ENCODE results near the gene RIPOR1. TPM values are rescaled to one million over a fixed set of nuclear protein-coding genes. Genes with fewer than 3 reads are reported as not detected.

The RIPOR1 gene
- polyA plus RNA-seq, 1 donor (not counting 4 experiments of a cell fraction or from before 2014, with no cell fraction given) = 5.3 TPM

GRCh38 chr16:67529582-67530012 lies 968 bp downstream of the RIPOR1 start:
- Histone ChIP-seq H4K20me1 (ENCODE audit: control insufficient read depth, extremely low read depth, insufficient read depth, low read length) (no peaks in the 10 kb centered on the region), H3K4me3 (ENCODE audit: control insufficient read depth in 2 of 3, extremely low read depth in 1 of 3, insufficient read depth in 2 of 3, low read depth in 1 of 3, low read length in 3 of 3) (peak overlapping the region; percentile 53 to 61 (median 56)), H3K9me3 (ENCODE audit: control insufficient read depth, low read depth, low read length) (no peaks in the 10 kb centered on the region), H3K27me3 (ENCODE audit: control insufficient read depth, extremely low read depth, insufficient read depth, low read length) (no peaks in the 10 kb centered on the region), H2AFZ (ENCODE audit: control insufficient read depth, low read length) (peak overlapping the region; percentile 7), H3K4me1 (ENCODE audit: control insufficient read depth, extremely low read depth, insufficient read depth, low read length) (peaks cover 53% of the 10 kb centered on the region), H3K9me1 (ENCODE audit: control insufficient read depth, extremely low read depth, insufficient read depth, low read length) (peaks cover 6% of the 10 kb centered on the region), H3K79me2 (ENCODE audit: control insufficient read depth, insufficient read depth, low read length) (peaks cover 30% of the 10 kb centered on the region), H3K36me3 (ENCODE audit: control insufficient read depth in 2 of 2, extremely low read depth in 1 of 2, insufficient read depth in 2 of 2, low read length in 2 of 2) (no peaks in the 10 kb centered on the region), H3K4me2 (ENCODE audit: control insufficient read depth, extremely low read depth, insufficient read depth, low read depth, low read length) (peak overlapping the region; percentile 85), H3K9ac (ENCODE audit: control insufficient read depth, extremely low read depth, insufficient read depth, low read length) (peak overlapping the region; percentile 62), H3K27ac (ENCODE audit: control insufficient read depth, insufficient read depth, low read length) (peak overlapping the region; percentile 3)
- DNase-seq (ENCODE audit: low read depth, low spot score) = no peak
- dilution Hi-C loops (cut with MboI; ENCODE audit: extremely low pct_ligation_motif_present, low sequenced_read_pairs) = no loop called here
- TF ChIP-seq, protein P1, sequence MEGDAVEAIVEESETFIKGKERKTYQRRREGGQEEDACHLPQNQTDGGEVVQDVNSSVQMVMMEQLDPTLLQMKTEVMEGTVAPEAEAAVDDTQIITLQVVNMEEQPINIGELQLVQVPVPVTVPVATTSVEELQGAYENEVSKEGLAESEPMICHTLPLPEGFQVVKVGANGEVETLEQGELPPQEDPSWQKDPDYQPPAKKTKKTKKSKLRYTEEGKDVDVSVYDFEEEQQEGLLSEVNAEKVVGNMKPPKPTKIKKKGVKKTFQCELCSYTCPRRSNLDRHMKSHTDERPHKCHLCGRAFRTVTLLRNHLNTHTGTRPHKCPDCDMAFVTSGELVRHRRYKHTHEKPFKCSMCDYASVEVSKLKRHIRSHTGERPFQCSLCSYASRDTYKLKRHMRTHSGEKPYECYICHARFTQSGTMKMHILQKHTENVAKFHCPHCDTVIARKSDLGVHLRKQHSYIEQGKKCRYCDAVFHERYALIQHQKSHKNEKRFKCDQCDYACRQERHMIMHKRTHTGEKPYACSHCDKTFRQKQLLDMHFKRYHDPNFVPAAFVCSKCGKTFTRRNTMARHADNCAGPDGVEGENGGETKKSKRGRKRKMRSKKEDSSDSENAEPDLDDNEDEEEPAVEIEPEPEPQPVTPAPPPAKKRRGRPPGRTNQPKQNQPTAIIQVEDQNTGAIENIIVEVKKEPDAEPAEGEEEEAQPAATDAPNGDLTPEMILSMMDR (optimal IDR thresholded peaks at IDR 0.05 in 1 of 3, IDR thresholded peaks at IDR 0.05 in 1 of 3, conservative IDR thresholded peaks at IDR 0.05 in 1 of 3; ENCODE audit: extremely low read depth in 1 of 3, insufficient read depth in 2 of 3, low read length in 3 of 3) = no peak
- no peak for TF ChIP-seq EZH2 (IDR thresholded peaks at IDR 0.05; ENCODE audit: low read length)
- FAIRE-seq = no peak

DNA sequence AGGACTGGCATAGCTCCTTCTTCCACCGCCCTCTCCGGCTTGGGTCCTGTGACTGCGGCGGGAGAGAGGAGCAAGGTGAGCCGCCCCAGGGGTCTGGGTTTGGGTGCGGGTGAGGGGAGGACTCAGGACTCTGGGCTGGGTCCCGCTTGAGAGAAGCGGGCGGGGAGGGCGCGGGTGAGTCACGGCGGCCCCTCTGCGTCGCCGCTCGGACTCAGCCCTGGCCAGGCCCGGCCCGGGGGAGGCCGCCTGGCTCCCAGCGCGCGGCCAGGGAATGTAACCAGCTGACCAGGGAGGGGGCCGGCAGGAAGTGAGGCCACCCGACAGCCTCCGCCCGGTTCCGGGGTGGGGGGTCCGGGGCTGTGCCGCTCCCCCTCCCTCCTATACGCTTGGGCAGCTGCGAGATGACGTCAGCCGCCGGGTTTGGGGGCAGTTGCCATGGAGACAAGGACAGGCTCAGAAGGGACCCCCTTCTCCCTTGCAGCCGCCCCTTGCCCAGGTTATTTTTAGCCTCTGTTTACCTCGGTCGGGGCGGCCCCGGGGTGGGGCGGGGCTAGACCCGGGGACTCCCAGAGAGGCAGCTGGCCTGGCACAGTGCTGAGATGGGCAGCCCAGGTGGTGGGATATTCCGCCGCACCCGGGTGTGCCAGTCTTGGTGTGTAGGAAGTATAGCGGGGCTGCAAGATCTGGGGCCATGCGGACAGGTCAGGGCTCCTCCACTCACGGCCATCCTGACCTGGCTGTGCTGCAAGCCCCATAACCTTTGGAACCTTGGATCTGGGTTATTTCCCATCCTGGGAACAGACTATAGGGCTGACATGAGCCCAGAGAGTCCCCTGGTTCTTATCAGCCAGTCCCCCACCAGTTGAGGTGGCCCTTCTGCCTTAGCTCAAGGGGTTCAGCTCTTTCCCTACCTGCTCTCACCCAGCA lies 1.6 kb downstream of the RIPOR1 start:
- Histone ChIP-seq H3K9ac (ENCODE audit: control insufficient read depth, extremely low read depth, insufficient read depth, low read length) (peak overlapping the region; percentile 62), H2AFZ (ENCODE audit: control insufficient read depth, low read length) (no peak overlapping the region), H3K27me3 (ENCODE audit: control insufficient read depth, extremely low read depth, insufficient read depth, low read length) (no peaks in the 10 kb centered on the region), H3K9me1 (ENCODE audit: control insufficient read depth, extremely low read depth, insufficient read depth, low read length) (peaks cover 6% of the 10 kb centered on the region), H3K36me3 (ENCODE audit: control insufficient read depth in 2 of 2, extremely low read depth in 1 of 2, insufficient read depth in 2 of 2, low read length in 2 of 2) (no peaks in the 10 kb centered on the region), H3K79me2 (ENCODE audit: control insufficient read depth, insufficient read depth, low read length) (peaks cover 30% of the 10 kb centered on the region), H3K9me3 (ENCODE audit: control insufficient read depth, low read depth, low read length) (no peaks in the 10 kb centered on the region), H3K4me2 (ENCODE audit: control insufficient read depth, extremely low read depth, insufficient read depth, low read depth, low read length) (peak overlapping the region; percentile 85), H4K20me1 (ENCODE audit: control insufficient read depth, extremely low read depth, insufficient read depth, low read length) (no peaks in the 10 kb centered on the region), H3K4me3 (ENCODE audit: control insufficient read depth in 2 of 3, extremely low read depth in 1 of 3, insufficient read depth in 2 of 3, low read depth in 1 of 3, low read length in 3 of 3) (peak overlapping the region; percentile 53 to 61 (median 56)), H3K4me1 (ENCODE audit: control insufficient read depth, extremely low read depth, insufficient read depth, low read length) (peaks cover 49% of the 10 kb centered on the region), H3K27ac (ENCODE audit: control insufficient read depth, insufficient read depth, low read length) (peak overlapping the region; percentile 3)
- TF ChIP-seq EZH2 (IDR thresholded peaks at IDR 0.05; ENCODE audit: low read length) = no peak
- TF ChIP-seq, protein P1 (optimal IDR thresholded peaks at IDR 0.05 in 1 of 3, IDR thresholded peaks at IDR 0.05 in 1 of 3, conservative IDR thresholded peaks at IDR 0.05 in 1 of 3; ENCODE audit: extremely low read depth in 1 of 3, insufficient read depth in 2 of 3, low read length in 3 of 3) = no peak
- FAIRE-seq = no peak
- no peak for DNase-seq (ENCODE audit: low read depth, low spot score)
- dilution Hi-C loops (cut with MboI; ENCODE audit: extremely low pct_ligation_motif_present, low sequenced_read_pairs) = no loop called here
